Stimulated activated CD8-positive, alpha-beta memory T cell treated with anti-CD3 and anti-CD28 coated beads, Interleukin-12 subunit alpha, Interleukin-12 subunit beta, amount 100 ng/mL, for 24 hours (primary cell): ENCODE data around the gene DCAF6.
"Not testable (repeated sequence)": the region's sequence is repeated elsewhere in the genome, so short reads cannot be mapped to it uniquely, and the experiment has no call there.

ENCODE experiments used
- DNase-seq: peaks from one replicate; pipeline ENCODE4 v3.0.0-alpha.2; 2020; ENCODE audit errors: extremely low read depth

Gene DCAF6

GRCh38 chr1:168031627-168032026, 95.1 kb downstream of the DCAF6 start:
- no peak for DNase-seq

GRCh38 chr1:168032029-168032428, 95.5 kb downstream of the DCAF6 start:
- DNase-seq: no peak

- no peak for DNase-seq
Observed at GRCh38 chr1:168035345-168035744, 98.9 kb downstream of the DCAF6 start.

- DNase-seq: no peak
Observed at GRCh38 chr1:168042362-168042761, 105.9 kb downstream of the DCAF6 start.

- no peak for DNase-seq
Observed at GRCh38 chr1:168045311-168045710, 108.8 kb downstream of the DCAF6 start.

GRCh38 chr1:168050307-168050706, 113.8 kb downstream of the DCAF6 start:
- DNase-seq: no peak

GRCh38 chr1:168050880-168051279, 114.4 kb downstream of the DCAF6 start:
- DNase-seq: no peak

GRCh38 chr1:168053681-168054080, 117.2 kb downstream of the DCAF6 start:
- DNase-seq: no peak

GRCh38 chr1:168054117-168054516, 117.6 kb downstream of the DCAF6 start:
- DNase-seq: no peak

- DNase-seq: not testable (repeated sequence)
Observed at GRCh38 chr1:168056152-168056551, 119.7 kb downstream of the DCAF6 start.

GRCh38 chr1:168057355-168057754, 120.9 kb downstream of the DCAF6 start:
- no peak for DNase-seq

- no peak for DNase-seq
Observed at GRCh38 chr1:168057921-168058320, 121.4 kb downstream of the DCAF6 start.

- DNase-seq: no peak
Observed at GRCh38 chr1:168064216-168064615, 127.7 kb downstream of the DCAF6 start.

- no peak for DNase-seq
Observed at GRCh38 chr1:168065506-168065905, 129.0 kb downstream of the DCAF6 start.

GRCh38 chr1:168069384-168069783, 132.9 kb downstream of the DCAF6 start:
- DNase-seq: no peak

GRCh38 chr1:168079761-168080160, 143.3 kb downstream of the DCAF6 start:
- no peak for DNase-seq

GRCh38 chr1:168081373-168082007, 145.0 kb downstream of the DCAF6 start:
- DNase-seq: no peak

GRCh38 chr1:168082008-168082876, 145.8 kb downstream of the DCAF6 start:
- DNase-seq: peak; percentile 24

GRCh38 chr1:168083456-168084325, 147.2 kb downstream of the DCAF6 start:
- no peak for DNase-seq

GRCh38 chr1:168084396-168085231, 148.1 kb downstream of the DCAF6 start:
- peak; percentile 34 for DNase-seq

- DNase-seq: no peak
Observed at GRCh38 chr1:168085401-168085872, 149.0 kb downstream of the DCAF6 start.
